WTC11 (cell line): Measurements from ENCODE around the gene SORCS2. TPM values are rescaled to one million over a fixed set of nuclear protein-coding genes. Genes with fewer than 3 reads are reported as not detected.

Source experiments
- ATAC-seq: fragments of 200-7000 bp; cut with Tn5 transposase; 2 replicates; pipeline ENCODE4 v1.10.0; 2021; ENCODE audit warnings: mild to moderate bottlenecking, moderate library complexity
- CTCF ChIA-PET: fragments of 300-600 bp; sonication (Branson Sonifier 250); formaldehyde crosslinking; loops from one replicate; lab custom pipeline; 2021; ENCODE audit warnings: antibody characterized with exemption; lab: Charles Lee
- POLR2A ChIA-PET: fragments of 350-600 bp; sonication (Branson Sonifier 250); formaldehyde crosslinking; loops from one replicate; lab custom pipeline; 2021; ENCODE audit warnings: antibody characterized with exemption; lab: Charles Lee
- DNase-seq: peaks from one replicate; pipeline ENCODE4 v3.0.0; 2021; ENCODE audit warnings: low spot score
- H3K27ac Mint-ChIP-seq: 2 replicates; pipeline ENCODE4 v1.8.0; 2021; ENCODE audit warnings: mixed read lengths
- H3K27me3 Mint-ChIP-seq: 2 replicates; pipeline ENCODE4 v1.8.0; 2021; ENCODE audit warnings: low read depth, mild to moderate bottlenecking, moderate library complexity, mixed read lengths
- H3K36me3 Mint-ChIP-seq: 2 replicates; pipeline ENCODE4 v1.8.0; 2021; ENCODE audit warnings: mixed read lengths
- H3K4me1 Mint-ChIP-seq: 2 replicates; pipeline ENCODE4 v1.8.0; 2022; ENCODE audit warnings: mixed read lengths
- H3K4me3 Mint-ChIP-seq: 2 replicates; pipeline ENCODE4 v1.8.0; 2021; ENCODE audit warnings: mild to moderate bottlenecking, moderate library complexity, mixed read lengths
- H3K9me3 Mint-ChIP-seq: 2 replicates; pipeline ENCODE4 v1.8.0; 2021; ENCODE audit warnings: mixed read lengths
- CREB1 ChIP-seq: sonication (generic); formaldehyde crosslinking; IDR thresholded peaks from 2 replicates; pipeline ENCODE4 v1.8.0; 2023; ENCODE audit warnings: mild to moderate bottlenecking, missing genetic modification reagents
- ELF4 ChIP-seq: sonication (generic); formaldehyde crosslinking; IDR thresholded peaks from 2 replicates; pipeline ENCODE4 v1.8.1; 2022; ENCODE audit warnings: low read depth, mild to moderate bottlenecking, moderate library complexity, missing genetic modification reagents
- ERG ChIP-seq: fragments of 250-450 bp; sonication (Bioruptor Pico); IDR thresholded peaks from 2 replicates; pipeline ENCODE4 v1.8.0; 2021; ENCODE audit warnings: mild to moderate bottlenecking
- GRHL2 ChIP-seq: fragments of 250-450 bp; sonication (Bioruptor Pico); IDR thresholded peaks from 2 replicates; pipeline ENCODE4 v1.8.0; 2022; ENCODE audit warnings: mild to moderate bottlenecking, moderate library complexity; ENCODE audit not compliant: insufficient replicate concordance, severe bottlenecking
- HMGXB4 ChIP-seq: sonication (generic); formaldehyde crosslinking; IDR thresholded peaks from 2 replicates; pipeline ENCODE4 v1.8.1; 2023; ENCODE audit warnings: mild to moderate bottlenecking, moderate library complexity, missing genetic modification reagents
- JAZF1 ChIP-seq: fragments of 250-450 bp; sonication (Bioruptor Pico); IDR thresholded peaks from 2 replicates; pipeline ENCODE4 v1.9.0; 2021; ENCODE audit warnings: moderate library complexity, mild to moderate bottlenecking, inconsistent platforms
- KAT7 ChIP-seq: sonication (generic); formaldehyde crosslinking; IDR thresholded peaks from 2 replicates; pipeline ENCODE4 v1.8.1; 2023; ENCODE audit warnings: missing genetic modification reagents, mild to moderate bottlenecking, borderline replicate concordance
- MXD4 ChIP-seq: fragments of 250-450 bp; sonication (Bioruptor Pico); IDR thresholded peaks from 2 replicates; pipeline ENCODE4 v1.8.0; 2021; ENCODE audit warnings: mild to moderate bottlenecking, moderate library complexity, borderline replicate concordance
- NFATC4 ChIP-seq: fragments of 250-450 bp; sonication (Bioruptor Pico); IDR thresholded peaks from 2 replicates; pipeline ENCODE4 v1.9.0; 2021; ENCODE audit warnings: mild to moderate bottlenecking
- NR1H2 ChIP-seq: sonication (generic); formaldehyde crosslinking; IDR thresholded peaks from 2 replicates; pipeline ENCODE4 v1.9.0; 2021; ENCODE audit warnings: mild to moderate bottlenecking, moderate library complexity, missing genetic modification reagents
- PREB ChIP-seq: sonication (generic); formaldehyde crosslinking; IDR thresholded peaks from 2 replicates; pipeline ENCODE4 v1.8.1; 2022; ENCODE audit warnings: mild to moderate bottlenecking, missing genetic modification reagents, moderate library complexity, borderline replicate concordance
- RELA ChIP-seq: sonication (generic); formaldehyde crosslinking; IDR thresholded peaks from 2 replicates; pipeline ENCODE4 v1.8.1; 2022; ENCODE audit warnings: missing genetic modification reagents, mild to moderate bottlenecking, borderline replicate concordance
- RORB ChIP-seq: fragments of 250-450 bp; sonication (Bioruptor Pico); IDR thresholded peaks from 2 replicates; pipeline ENCODE4 v1.9.0; 2021; ENCODE audit warnings: mild to moderate bottlenecking
- SOX15 ChIP-seq: fragments of 250-450 bp; sonication (Bioruptor Pico); IDR thresholded peaks from 2 replicates; pipeline ENCODE4 v1.9.0; 2021; ENCODE audit warnings: mild to moderate bottlenecking
- TCF7 ChIP-seq: sonication (generic); formaldehyde crosslinking; IDR thresholded peaks from 2 replicates; pipeline ENCODE4 v1.8.0; 2022; ENCODE audit warnings: mild to moderate bottlenecking, low read depth, missing genetic modification reagents, moderate library complexity
- ZNF138 ChIP-seq: sonication (generic); formaldehyde crosslinking; conservative IDR thresholded peaks from 2 replicates; pipeline ENCODE4 v1.8.1; 2022; ENCODE audit warnings: mild to moderate bottlenecking, moderate library complexity, missing genetic modification reagents
- ZNF416 ChIP-seq: fragments of 250-450 bp; sonication (Bioruptor Pico); IDR thresholded peaks from 2 replicates; pipeline ENCODE4 v1.9.0; 2021; ENCODE audit warnings: mild to moderate bottlenecking, inconsistent platforms
- ZNF512 ChIP-seq: sonication (generic); formaldehyde crosslinking; IDR thresholded peaks from 2 replicates; pipeline ENCODE4 v1.8.1; 2022; ENCODE audit warnings: missing genetic modification reagents, borderline replicate concordance
- total RNA-seq: library from RNA; stranded (reverse); gene quantifications from 3 replicates; pipeline ENCODE4 v1.2.3, GENCODE V29; 2021

SORCS2 gene
- total RNA-seq, 1 experiment from 2014 or later: 6.6 TPM

GRCh38 chr4:7199771-7200441 lies 7.6 kb downstream of the SORCS2 start:
- Mint-ChIP-seq H3K9me3 (0 out of 2 replicates have a peak, but pooled peaks cover 5% of the 10 kb centered on the region), H3K4me1 (peaks cover 64% of the 10 kb centered on the region), H3K27me3 (peaks cover 11% of the 10 kb centered on the region)
- no peak for DNase-seq
- POLR2A ChIA-PET: no interaction called here
- TF ChIP-seq RELA (CRISPR knock-in tag) (no peak), ELF4 (CRISPR knock-in tag) (no peak), ZNF416 (CRISPR knock-in tag) (no peak), NFATC4 (CRISPR knock-in tag) (no peak), KAT7 (CRISPR knock-in tag) (no peak)
- TF ChIP-seq, all 79 proteins: peak for 0
- Mint-ChIP-seq H3K4me3 (no peak overlapping the region), H3K36me3 (no peaks in the 10 kb centered on the region), H3K27ac (no peak overlapping the region)
- CTCF ChIA-PET: interaction anchor here (1.2 to 3.4 kb wide), 2 partner anchors 9 to 40 kb away, joined by 3 to 24 read pairs; partner anchors contain the start of gene SORCS2
- ATAC-seq: no peak

GRCh38 chr4:7200801-7201200 lies 8.5 kb downstream of the SORCS2 start:
- DNase-seq (no peak), ATAC-seq (no peak)
- no peak overlapping the region for H3K4me3 Mint-ChIP-seq
- ChIA-PET CTCF (interaction anchor here (0.8 to 3.4 kb wide), 5 partner anchors 10 to 135 kb away, joined by 3 to 24 read pairs (median 3); partner anchors contain the start of gene SORCS2), POLR2A (no interaction called here)
- H3K4me1 Mint-ChIP-seq: peaks cover 64% of the 10 kb centered on the region
- peaks cover 8% of the 10 kb centered on the region for H3K27me3 Mint-ChIP-seq
- H3K9me3 Mint-ChIP-seq: 0 out of 2 replicates have a peak, but pooled peaks cover 5% of the 10 kb centered on the region
- no peak for TF ChIP-seq RORB (CRISPR knock-in tag)
- TF ChIP-seq NR1H2 (CRISPR knock-in tag): no peak
- no peak for TF ChIP-seq CREB1
- TF ChIP-seq ZNF416 (CRISPR knock-in tag): no peak
- TF ChIP-seq ERG: no peak
- no peak for TF ChIP-seq HMGXB4 (CRISPR knock-in tag)
- TF ChIP-seq TCF7: no peak
- no peak for TF ChIP-seq PREB (CRISPR knock-in tag)
- no peak for TF ChIP-seq GRHL2 (CRISPR knock-in tag)
- TF ChIP-seq SOX15 (CRISPR knock-in tag): no peak
- TF ChIP-seq ZNF512 (CRISPR knock-in tag): no peak
- no peak for TF ChIP-seq ZNF138 (CRISPR knock-in tag)
- no peak for TF ChIP-seq JAZF1 (CRISPR knock-in tag)
- no peak for TF ChIP-seq MXD4 (CRISPR knock-in tag)
- no peak for TF ChIP-seq KAT7 (CRISPR knock-in tag)
- H3K36me3 Mint-ChIP-seq: no peaks in the 10 kb centered on the region
- peak overlapping the region; percentile 30 for H3K27ac Mint-ChIP-seq
